CD8-positive, alpha-beta memory T cell (primary cell): ENCODE data around the gene OR10A6. TPM values are rescaled to one million over a fixed set of nuclear protein-coding genes. Genes with fewer than 3 reads are reported as not detected.

Source experiments
- CTCF ChIA-PET: fragments of 350-600 bp; sonication (Branson Sonifier 250); formaldehyde crosslinking; loops from one replicate; lab custom pipeline; 2021; ENCODE audit warnings: antibody characterized with exemption; lab: Charles Lee
- POLR2A ChIA-PET: fragments of 350-600 bp; sonication (Branson Sonifier 250); formaldehyde crosslinking; loops from one replicate; lab custom pipeline; 2021; ENCODE audit warnings: antibody characterized with exemption; lab: Charles Lee
- DNase-seq, 5 donors: peaks; one replicate each; pipeline versions ENCODE4 v3.0.0 to v3.0.0-alpha.2; 2020 to 2022; ENCODE audit warnings: mixed read lengths in 1 of 5
- H3K27ac ChIP-seq: one replicate; pipeline ENCODE4 v1.7.0; 2013; ENCODE audit warnings: low read depth, mild to moderate bottlenecking, low read length, moderate library complexity
- H3K27me3 ChIP-seq: 2 replicates; pipeline ENCODE4 v1.7.0; 2013; ENCODE audit warnings: low read length, mild to moderate bottlenecking; ENCODE audit not compliant: insufficient read depth, poor library complexity, severe bottlenecking
- H3K36me3 ChIP-seq: 2 replicates; pipeline ENCODE4 v1.7.0; 2013; ENCODE audit warnings: mild to moderate bottlenecking, low read length, moderate library complexity; ENCODE audit not compliant: insufficient read depth
- H3K4me1 ChIP-seq: 2 replicates; pipeline ENCODE4 v1.7.0; 2013; ENCODE audit warnings: mild to moderate bottlenecking, low read length, moderate library complexity; ENCODE audit not compliant: insufficient read depth
- H3K4me3 ChIP-seq: 2 replicates; pipeline ENCODE4 v1.7.0; 2013; ENCODE audit warnings: mild to moderate bottlenecking, low read length
- H3K9me3 ChIP-seq: 2 replicates; pipeline ENCODE4 v1.7.0; 2013; ENCODE audit warnings: mild to moderate bottlenecking, low read length
- H3K27ac Mint-ChIP-seq, 8 donors: one replicate each; pipeline ENCODE4 v1.8.0; 2020 to 2021; ENCODE audit warnings: mixed read lengths in 8 of 8, mild to moderate bottlenecking in 6 of 8, inconsistent platforms in 3 of 8, moderate library complexity in 3 of 8
- H3K27me3 Mint-ChIP-seq, 2 donors: one replicate each; pipeline ENCODE4 v1.8.0; 2020 to 2021; ENCODE audit warnings: mixed read lengths in 2 of 2, mild to moderate bottlenecking in 1 of 2, moderate library complexity in 1 of 2
- H3K36me3 Mint-ChIP-seq, 3 donors: one replicate each; pipeline ENCODE4 v1.8.0; 2020 to 2021; ENCODE audit warnings: mixed read lengths in 3 of 3, inconsistent platforms in 1 of 3, mild to moderate bottlenecking in 1 of 3
- H3K4me1 Mint-ChIP-seq, 3 donors: one replicate each; pipeline ENCODE4 v1.8.0; 2020 to 2021; ENCODE audit warnings: mixed read lengths in 3 of 3, inconsistent platforms in 1 of 3, mild to moderate bottlenecking in 1 of 3
- H3K4me3 Mint-ChIP-seq, 7 donors: one replicate each; pipeline ENCODE4 v1.8.0; 2020 to 2021; ENCODE audit warnings: mixed read lengths in 7 of 7, mild to moderate bottlenecking in 6 of 7, moderate library complexity in 4 of 7, inconsistent platforms in 2 of 7
- H3K9me3 Mint-ChIP-seq, 5 donors: one replicate each; pipeline ENCODE4 v1.8.0; 2020 to 2022; ENCODE audit warnings: mixed read lengths in 5 of 5, mild to moderate bottlenecking in 3 of 5, moderate library complexity in 2 of 5, inconsistent platforms in 1 of 5
- polyA plus RNA-seq: library from polyadenylated mRNA; unstranded; fragments of 300-500 nt; fragmentation: Illumina TruSeq; gene quantifications from one replicate; pipeline ENCODE4 v1.2.3, GENCODE V29; 2021
- total RNA-seq, 2 experiments: library from RNA; stranded (reverse); gene quantifications; one replicate each; pipeline ENCODE4 v1.2.3, GENCODE V29; 2021

OR10A6 gene
- total and polyA plus RNA-seq, 3 experiments from 2014 or later, result not detected

DNA sequence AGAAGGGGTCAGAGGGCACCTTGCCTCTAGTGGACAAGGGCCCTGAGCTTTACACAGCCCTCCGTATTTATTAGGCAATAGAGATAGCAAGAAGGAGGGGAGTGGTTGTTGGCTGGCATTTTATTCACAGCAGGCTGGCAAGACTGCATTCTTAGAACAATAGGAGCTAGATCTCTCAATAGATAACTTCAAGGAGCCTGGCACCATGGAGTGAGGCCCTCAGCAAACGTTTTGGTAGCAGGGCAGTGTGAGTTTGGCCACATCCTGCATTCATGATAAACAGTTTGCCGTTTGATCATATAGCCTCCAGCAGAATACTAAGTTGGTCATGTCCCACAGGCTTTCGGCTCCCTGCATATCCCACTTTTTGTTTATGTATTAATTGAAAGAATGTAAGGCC, 31.6 kb downstream of the OR10A6 start:
- ChIA-PET POLR2A (no interaction called here), CTCF (no interaction called here)
- Mint-ChIP-seq H3K9me3 (peaks cover 0 to 4% (median 2%) of the 10 kb centered on the region in 5 donors), H3K36me3 (no peaks in the 10 kb centered on the region), H3K4me3 (no peak overlapping the region), H3K4me1 (no peaks in the 10 kb centered on the region), H3K27me3 (peaks cover 0 to 18% of the 10 kb centered on the region in 2 donors), H3K27ac (no peak overlapping the region)
- no peaks in the 10 kb centered on the region for H3K9me3 ChIP-seq
- H3K27me3 ChIP-seq, result no peaks in the 10 kb centered on the region
- no peak for DNase-seq
- H3K4me3 ChIP-seq, result no peak overlapping the region
- no peak overlapping the region for H3K27ac ChIP-seq
- no peaks in the 10 kb centered on the region for H3K36me3 ChIP-seq
- no peaks in the 10 kb centered on the region for H3K4me1 ChIP-seq

DNA sequence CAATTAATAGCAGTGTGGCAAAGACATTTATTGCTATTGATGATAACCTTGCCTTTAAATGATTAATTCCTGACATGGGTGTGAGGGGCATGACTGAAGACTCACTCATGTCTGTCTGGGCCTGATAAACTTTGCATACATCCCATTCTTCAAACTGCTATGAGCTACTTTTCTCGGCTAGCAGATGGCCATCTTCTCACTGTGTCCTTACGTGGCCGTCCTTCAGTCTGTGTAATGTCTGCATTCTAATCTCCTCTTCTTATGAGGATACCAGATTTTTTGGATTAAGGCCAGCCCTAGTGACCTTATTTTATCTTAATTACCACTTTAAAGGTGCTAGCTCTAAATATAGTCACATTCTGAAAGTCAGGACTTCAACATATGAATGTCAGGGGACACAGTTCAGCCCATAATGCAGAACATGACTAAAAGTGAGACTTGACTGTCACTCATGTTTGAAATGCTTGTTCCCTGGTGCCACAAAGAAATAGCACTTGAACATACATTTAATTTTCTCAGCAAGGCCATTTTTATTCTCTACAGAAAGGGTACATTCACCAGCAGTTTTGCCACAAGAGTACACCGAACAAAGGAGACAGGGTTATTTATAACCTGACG, 32.3 kb downstream of the OR10A6 start:
- H3K4me3 Mint-ChIP-seq, result no peak overlapping the region
- H3K36me3 ChIP-seq, result no peaks in the 10 kb centered on the region
- no peaks in the 10 kb centered on the region for H3K4me1 ChIP-seq
- ChIA-PET CTCF (no interaction called here), POLR2A (no interaction called here)
- no peaks in the 10 kb centered on the region for H3K27me3 ChIP-seq
- H3K4me1 Mint-ChIP-seq, result no peaks in the 10 kb centered on the region
- no peaks in the 10 kb centered on the region for H3K9me3 ChIP-seq
- H3K27me3 Mint-ChIP-seq, result peaks cover 0 to 13% of the 10 kb centered on the region in 2 donors
- H3K27ac Mint-ChIP-seq, result no peak overlapping the region
- peaks cover 0 to 1% (median 0%) of the 10 kb centered on the region in 3 donors for H3K36me3 Mint-ChIP-seq
- peaks cover 0 to 4% (median 2%) of the 10 kb centered on the region in 5 donors for H3K9me3 Mint-ChIP-seq
- no peak overlapping the region for H3K4me3 ChIP-seq
- no peak for DNase-seq
- H3K27ac ChIP-seq, result no peak overlapping the region

DNA sequence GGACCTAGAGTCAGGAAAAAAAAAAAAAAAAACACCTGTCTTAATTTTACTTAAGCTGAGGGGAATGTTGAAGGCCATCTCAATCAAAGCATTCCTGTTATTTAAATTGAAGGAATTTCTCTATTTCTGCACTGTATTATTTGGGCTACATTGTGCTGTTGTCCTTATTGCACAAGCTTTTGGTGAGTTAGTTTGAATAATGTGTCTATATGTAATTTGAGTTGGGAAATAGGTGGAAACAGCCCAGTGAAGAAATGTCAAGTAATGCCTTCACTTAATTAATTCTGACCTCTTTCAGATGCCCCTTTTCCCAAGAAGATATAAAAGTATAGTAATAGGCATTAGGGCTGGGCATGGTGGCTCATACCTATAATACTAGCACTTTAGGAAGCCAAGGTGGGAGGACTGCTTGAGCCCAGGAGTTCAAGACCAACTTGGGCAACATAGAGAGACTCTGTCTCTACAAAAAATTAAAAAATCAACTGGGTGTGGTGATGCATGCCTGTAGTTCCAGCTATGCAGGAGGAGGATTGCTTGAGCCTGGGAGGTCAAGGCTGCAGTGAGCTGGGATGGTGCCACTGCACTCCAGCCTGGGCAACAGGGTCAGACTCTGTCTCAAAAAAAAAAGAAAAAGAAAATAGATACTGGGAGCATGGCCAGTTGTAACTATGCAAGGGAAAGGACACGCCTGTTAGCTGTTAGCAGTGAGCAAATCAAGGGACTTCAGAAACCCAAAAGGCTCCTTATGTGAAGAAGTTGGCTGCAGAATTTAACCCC, 34.9 kb downstream of the OR10A6 start:
- DNase-seq, result no peak
- H3K27me3 ChIP-seq, result no peaks in the 10 kb centered on the region
- Mint-ChIP-seq H3K27ac (no peak overlapping the region), H3K4me1 (peaks cover 4 to 7% (median 6%) of the 10 kb centered on the region in 3 donors), H3K4me3 (no peak overlapping the region), H3K9me3 (peaks cover 0 to 4% (median 2%) of the 10 kb centered on the region in 5 donors), H3K36me3 (peaks cover 0 to 1% (median 0%) of the 10 kb centered on the region in 3 donors), H3K27me3 (no peaks in the 10 kb centered on the region)
- H3K4me1 ChIP-seq, result no peaks in the 10 kb centered on the region
- ChIA-PET CTCF (no interaction called here), POLR2A (no interaction called here)
- no peak overlapping the region for H3K27ac ChIP-seq
- no peaks in the 10 kb centered on the region for H3K36me3 ChIP-seq
- no peak overlapping the region for H3K4me3 ChIP-seq
- H3K9me3 ChIP-seq, result no peaks in the 10 kb centered on the region

DNA sequence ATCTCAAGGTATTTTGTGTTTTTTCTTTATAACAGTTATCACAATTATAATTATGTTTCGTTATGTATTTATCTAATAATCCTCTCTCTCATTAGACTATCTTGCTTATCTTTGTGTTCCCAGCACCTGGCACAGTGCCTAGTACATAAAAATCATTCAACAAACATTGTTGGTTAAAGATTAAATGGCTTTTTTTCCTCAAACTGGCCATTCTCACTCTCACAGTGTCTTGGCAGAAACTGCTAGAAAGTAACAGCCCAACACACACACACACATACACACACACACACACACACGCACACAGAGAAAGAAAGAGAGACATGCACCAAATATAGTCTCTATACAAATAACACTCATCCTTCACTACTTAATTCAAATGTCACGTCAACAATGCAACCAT, 36.8 kb downstream of the OR10A6 start:
- no peak for DNase-seq
- H3K9me3 Mint-ChIP-seq, result peaks cover 0 to 3% (median 0%) of the 10 kb centered on the region in 5 donors
- H3K27me3 Mint-ChIP-seq, result no peaks in the 10 kb centered on the region

DNA sequence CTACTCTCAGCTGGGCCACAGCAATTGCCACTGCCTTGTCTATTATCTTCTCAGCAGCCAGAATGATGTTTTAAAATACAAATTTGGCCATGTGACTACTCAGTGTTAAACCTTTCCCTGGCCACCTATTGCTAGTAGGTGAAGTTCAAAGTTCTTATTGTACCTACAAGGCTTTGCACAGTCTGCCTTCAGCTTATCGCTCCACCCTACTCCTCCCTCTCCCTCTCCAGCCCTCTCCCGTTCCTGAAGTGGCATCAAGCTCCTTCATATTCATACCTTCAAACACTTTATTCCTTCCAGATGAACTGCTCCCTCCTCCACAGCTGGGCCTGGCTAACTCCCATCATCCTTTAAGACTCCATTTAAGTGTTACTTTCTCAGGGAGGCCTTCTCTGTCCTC, 37.3 kb downstream of the OR10A6 start:
- Histone ChIP-seq H3K4me3 (no peak overlapping the region), H3K9me3 (no peaks in the 10 kb centered on the region), H3K27me3 (no peaks in the 10 kb centered on the region), H3K27ac (no peak overlapping the region), H3K4me1 (no peaks in the 10 kb centered on the region), H3K36me3 (no peaks in the 10 kb centered on the region)
- Mint-ChIP-seq H3K36me3 (peaks cover 0 to 1% (median 0%) of the 10 kb centered on the region in 3 donors), H3K4me3 (no peak overlapping the region), H3K9me3 (peaks cover 0 to 3% (median 0%) of the 10 kb centered on the region in 5 donors), H3K27me3 (no peaks in the 10 kb centered on the region), H3K27ac (no peak overlapping the region), H3K4me1 (peaks cover 4 to 11% (median 6%) of the 10 kb centered on the region in 3 donors)
- POLR2A ChIA-PET, result no interaction called here
- no peak for DNase-seq
- CTCF ChIA-PET, result interaction anchor here (1.5 to 5.4 kb wide), 5 partner anchors 90 to 206 kb away, joined by 3 to 34 read pairs (median 6); partner anchors contain the start of gene EIF3F

More for the DNA sequence above, 36.8 kb downstream of the OR10A6 start:
- no peak overlapping the region for H3K4me3 ChIP-seq
- no peak overlapping the region for H3K27ac Mint-ChIP-seq
- no peaks in the 10 kb centered on the region for H3K4me1 ChIP-seq
- ChIA-PET CTCF (interaction anchor here (5.4 kb wide), 1 partner anchor 92 kb away, joined by 34 read pairs; the partner anchor contains the start of gene EIF3F), POLR2A (no interaction called here)
- peaks cover 4 to 11% (median 6%) of the 10 kb centered on the region in 3 donors for H3K4me1 Mint-ChIP-seq
- H3K27me3 ChIP-seq, result no peaks in the 10 kb centered on the region
- no peaks in the 10 kb centered on the region for H3K36me3 ChIP-seq
- H3K27ac ChIP-seq, result no peak overlapping the region
- peaks cover 0 to 1% (median 0%) of the 10 kb centered on the region in 3 donors for H3K36me3 Mint-ChIP-seq
- no peaks in the 10 kb centered on the region for H3K9me3 ChIP-seq
- no peak overlapping the region for H3K4me3 Mint-ChIP-seq

DNA sequence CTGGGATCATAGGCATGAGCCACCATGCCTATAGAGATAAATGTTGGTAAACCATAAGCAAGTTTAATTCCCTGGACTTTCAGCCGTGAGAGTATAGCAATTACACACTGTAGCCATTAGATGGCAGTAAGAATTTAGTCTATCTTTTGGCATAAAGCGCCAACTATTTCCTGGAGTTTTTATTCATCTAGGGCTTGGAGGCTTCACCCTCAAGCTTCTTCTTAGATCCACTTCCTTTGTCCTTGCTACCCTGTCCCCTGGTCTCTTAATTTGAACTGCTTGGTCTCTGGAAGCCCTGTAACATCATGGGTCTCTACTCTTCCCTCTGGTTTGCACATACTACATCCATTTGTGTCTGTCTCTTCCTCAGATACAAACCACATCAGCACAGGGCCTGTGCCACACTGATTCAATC, 38.2 kb downstream of the OR10A6 start:
- ChIA-PET CTCF (interaction anchor here (0.7 to 5.4 kb wide), 10 partner anchors 9 to 207 kb away, joined by 3 to 34 read pairs (median 4); partner anchors contain the start of gene EIF3F), POLR2A (interaction anchor here (0.8 kb wide), 1 partner anchor 94 kb away, joined by 3 read pairs; the partner anchor contains the start of gene EIF3F)
- Histone ChIP-seq H3K27ac (no peak overlapping the region), H3K9me3 (no peaks in the 10 kb centered on the region), H3K27me3 (no peaks in the 10 kb centered on the region), H3K4me1 (no peaks in the 10 kb centered on the region), H3K36me3 (no peaks in the 10 kb centered on the region), H3K4me3 (no peak overlapping the region)
- Mint-ChIP-seq H3K4me3 (no peak overlapping the region), H3K27ac (peak overlapping the region in 3 of 8 donors; percentile 35 to 60 (median 55)), H3K27me3 (peaks cover 0 to 4% of the 10 kb centered on the region in 2 donors), H3K9me3 (peaks cover 0 to 3% (median 0%) of the 10 kb centered on the region in 5 donors), H3K4me1 (peaks cover 4 to 11% (median 6%) of the 10 kb centered on the region in 3 donors), H3K36me3 (peaks cover 0 to 1% (median 0%) of the 10 kb centered on the region in 3 donors)
- DNase-seq, result peak in 2 of 5 donors; percentile 28 to 35

DNA sequence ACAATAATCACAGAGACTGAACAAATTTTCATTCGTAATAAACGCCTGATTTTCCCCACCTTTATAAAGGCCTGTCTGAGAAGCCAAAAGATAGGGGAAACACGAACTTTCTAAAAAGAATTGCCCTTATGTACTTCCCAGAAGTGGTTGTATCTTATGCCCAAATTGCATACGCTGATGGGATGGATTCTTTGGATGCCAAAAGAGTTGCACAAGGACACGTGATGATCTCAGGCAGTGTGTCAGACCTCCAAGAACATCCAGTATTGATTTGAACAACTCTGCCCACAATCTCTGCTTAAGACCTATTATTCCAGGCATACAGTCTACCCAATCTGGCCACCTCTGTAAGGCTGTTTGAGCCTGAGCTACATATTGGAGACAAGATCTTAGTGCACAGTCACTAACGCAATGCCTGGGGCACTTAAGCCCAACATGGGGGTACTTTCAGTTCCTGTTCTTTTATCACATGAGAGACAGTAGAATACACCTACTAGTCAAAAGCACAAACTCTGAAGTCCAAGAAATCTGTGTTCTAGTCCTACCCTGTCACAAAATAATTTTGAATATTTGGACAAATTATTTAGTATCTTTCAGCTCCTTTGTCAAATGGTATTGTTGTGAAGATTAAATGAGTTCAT, 38.9 kb downstream of the OR10A6 start:
- no peaks in the 10 kb centered on the region for H3K9me3 ChIP-seq
- Mint-ChIP-seq H3K27ac (no peak overlapping the region), H3K27me3 (peaks cover 0 to 4% of the 10 kb centered on the region in 2 donors), H3K9me3 (peaks cover 0 to 3% (median 0%) of the 10 kb centered on the region in 5 donors), H3K36me3 (peaks cover 0 to 1% (median 0%) of the 10 kb centered on the region in 3 donors), H3K4me3 (no peak overlapping the region), H3K4me1 (peaks cover 4 to 11% (median 6%) of the 10 kb centered on the region in 3 donors)
- no peak overlapping the region for H3K4me3 ChIP-seq
- no peak for DNase-seq
- CTCF ChIA-PET, result interaction anchor here (1.0 to 5.4 kb wide), 8 partner anchors 10 to 207 kb away, joined by 3 to 34 read pairs (median 5); partner anchors contain the start of gene EIF3F
- POLR2A ChIA-PET, result interaction anchor here (0.8 kb wide), 1 partner anchor 95 kb away, joined by 3 read pairs; the partner anchor contains the start of gene EIF3F
- H3K4me1 ChIP-seq, result no peaks in the 10 kb centered on the region
- no peak overlapping the region for H3K27ac ChIP-seq
- H3K27me3 ChIP-seq, result no peaks in the 10 kb centered on the region
- no peaks in the 10 kb centered on the region for H3K36me3 ChIP-seq
